ENCODE data around the gene PZP.

DNA sequence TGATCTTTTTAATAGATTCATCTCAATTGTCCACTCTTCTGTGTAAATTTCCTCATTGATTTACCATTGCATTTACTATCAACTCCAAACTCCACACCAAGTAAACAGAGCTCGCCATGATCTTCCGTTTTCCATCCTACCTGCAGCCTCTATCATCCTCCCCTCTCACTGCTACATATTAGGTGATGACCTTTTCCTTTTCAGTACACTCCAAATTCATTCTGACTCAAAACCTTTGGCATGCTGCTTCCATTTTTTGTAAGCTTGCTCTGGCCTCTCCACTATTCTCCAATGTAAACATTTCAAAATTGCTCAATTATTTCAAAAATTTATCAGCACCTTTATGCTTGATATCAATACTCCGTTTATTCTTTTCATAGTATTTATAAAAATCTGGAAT is 40.2 kb upstream of the PZP start:
- TF ChIP-seq, protein P1, sequence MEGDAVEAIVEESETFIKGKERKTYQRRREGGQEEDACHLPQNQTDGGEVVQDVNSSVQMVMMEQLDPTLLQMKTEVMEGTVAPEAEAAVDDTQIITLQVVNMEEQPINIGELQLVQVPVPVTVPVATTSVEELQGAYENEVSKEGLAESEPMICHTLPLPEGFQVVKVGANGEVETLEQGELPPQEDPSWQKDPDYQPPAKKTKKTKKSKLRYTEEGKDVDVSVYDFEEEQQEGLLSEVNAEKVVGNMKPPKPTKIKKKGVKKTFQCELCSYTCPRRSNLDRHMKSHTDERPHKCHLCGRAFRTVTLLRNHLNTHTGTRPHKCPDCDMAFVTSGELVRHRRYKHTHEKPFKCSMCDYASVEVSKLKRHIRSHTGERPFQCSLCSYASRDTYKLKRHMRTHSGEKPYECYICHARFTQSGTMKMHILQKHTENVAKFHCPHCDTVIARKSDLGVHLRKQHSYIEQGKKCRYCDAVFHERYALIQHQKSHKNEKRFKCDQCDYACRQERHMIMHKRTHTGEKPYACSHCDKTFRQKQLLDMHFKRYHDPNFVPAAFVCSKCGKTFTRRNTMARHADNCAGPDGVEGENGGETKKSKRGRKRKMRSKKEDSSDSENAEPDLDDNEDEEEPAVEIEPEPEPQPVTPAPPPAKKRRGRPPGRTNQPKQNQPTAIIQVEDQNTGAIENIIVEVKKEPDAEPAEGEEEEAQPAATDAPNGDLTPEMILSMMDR (IDR thresholded peaks at IDR 0.05; ENCODE audit: insufficient read depth, low read depth, low read length): no peak
- no peak for TF ChIP-seq EZH2 (IDR thresholded peaks at IDR 0.05; ENCODE audit: insufficient read depth, low read length)

Data from astrocyte (in vitro differentiated cells and primary cell).